GM23248 (cell line): ENCODE results near the gene XXYLT1.

Source experiments
- EZH2 ChIP-seq: fragments of 200-600 bp; sonication (generic); IDR thresholded peaks from 2 replicates; pipeline ENCODE4 v1.6.1; 2018; ENCODE audit warnings: antibody characterized with exemption, mild to moderate bottlenecking; ENCODE audit not compliant: insufficient read depth, poor library complexity, severe bottlenecking
- EZH2phosphoT487 ChIP-seq: fragments of 200-600 bp; sonication (generic); IDR thresholded peaks from 2 replicates; pipeline ENCODE4 v1.6.1; 2018; ENCODE audit warnings: antibody characterized with exemption, moderate library complexity, mild to moderate bottlenecking, low read depth; ENCODE audit not compliant: insufficient read depth

DNA sequence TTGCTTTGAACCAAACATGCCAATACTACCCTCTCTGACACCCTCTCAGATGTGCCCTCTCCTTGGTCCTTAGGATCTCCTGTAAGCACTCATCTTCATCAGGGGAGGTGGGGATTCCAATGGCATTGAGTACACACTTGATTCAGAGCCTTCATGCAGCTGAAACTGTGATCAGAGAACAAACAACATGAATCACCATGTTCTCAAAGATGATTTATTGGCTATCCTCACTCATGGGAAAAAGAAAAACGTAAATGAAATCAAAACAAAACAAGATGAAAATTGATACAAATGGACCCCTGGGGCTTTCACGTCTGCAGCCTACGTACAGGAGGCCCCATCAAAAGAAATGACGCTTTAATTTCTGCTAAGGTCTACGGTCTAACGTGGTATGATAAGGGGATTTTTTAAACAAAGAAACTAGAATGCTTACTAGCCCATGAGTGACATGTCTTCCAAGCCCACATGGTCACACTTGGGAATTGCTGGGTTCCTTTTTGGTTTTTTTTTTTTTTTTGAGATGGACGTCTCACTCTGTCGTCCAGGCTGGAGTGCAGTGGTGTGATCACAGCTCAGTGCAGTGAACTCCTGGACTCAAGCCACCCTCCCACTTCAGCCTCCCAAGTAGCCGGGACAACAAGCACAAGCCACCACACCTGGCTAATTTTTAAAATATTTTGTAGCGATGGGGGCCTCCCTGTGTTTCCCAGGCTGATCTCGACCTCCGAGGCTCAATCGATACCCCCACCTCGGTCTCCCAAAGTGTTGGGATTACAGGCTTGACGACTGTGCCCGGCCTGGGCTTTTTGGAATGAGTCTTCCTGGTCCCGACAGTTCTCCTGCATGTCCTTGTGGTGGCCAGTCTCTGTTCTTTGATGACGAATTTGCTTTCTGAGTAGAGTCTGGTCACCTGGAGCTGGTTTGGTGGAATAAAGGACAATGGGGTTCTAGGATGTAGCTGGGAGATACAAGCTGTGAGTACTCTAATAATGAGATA, 202.6 kb downstream of the XXYLT1 start:
- TF ChIP-seq EZH2phosphoT487 (no peak), EZH2 (no peak)
